Right ventricle myocardium superior (tissue), 1 donor: ENCODE measurements around the gene WWOX. TPM values are rescaled to one million over a fixed set of nuclear protein-coding genes. Genes with fewer than 3 reads are reported as not detected.

Experiments
- ATAC-seq: fragments of 200-7000 bp; cut with Tn5 transposase; one replicate; pipeline ENCODE4 v1.9.1; 2020; ENCODE audit warnings: mild to moderate bottlenecking; ENCODE audit not compliant: poor library complexity
- DNase-seq: peaks from one replicate; pipeline ENCODE4 v3.0.0-alpha.2; 2020
- intact Hi-C: fragments of 100-400 bp; cut with DNase I; formaldehyde crosslinking; loops from one replicate; pipeline ENCODE4 v1.11.2; 2022
- total RNA-seq: library from RNA; stranded (reverse); fragmentation: NEBNext Ultra II Directional; extraction: Animal tissue kit (Norgen Biotek cat#: 25700); gene quantifications from one replicate; pipeline ENCODE4 v1.2.1, GENCODE V29; 2021
- donor health status: DM: no; HTN: yes; CAD: no; lungs with severe emphysema.

The WWOX gene
- total RNA-seq, 1 donor from 2014 or later: 11.5 TPM

GRCh38 chr16:78450255-78450654 lies 350.8 kb downstream of the WWOX start:
- ATAC-seq (no peak), DNase-seq (no peak)
- intact Hi-C loops: no loop called here

GRCh38 chr16:78452025-78452555 lies 352.6 kb downstream of the WWOX start:
- DNase-seq (no peak), ATAC-seq (no peak)
- intact Hi-C loops: no loop called here

GRCh38 chr16:78455861-78456260 lies 356.4 kb downstream of the WWOX start:
- ATAC-seq (no peak), DNase-seq (no peak)
- intact Hi-C loops: no loop called here

- ATAC-seq (no peak), DNase-seq (no peak)
- intact Hi-C loops: no loop called here
These were observed 359.1 kb downstream of the WWOX start for GRCh38 chr16:78458588-78458987.

GRCh38 chr16:78460428-78460827 lies 361.0 kb downstream of the WWOX start:
- intact Hi-C loops: no loop called here
- ATAC-seq (no peak), DNase-seq (no peak)

- DNase-seq (no peak), ATAC-seq (no peak)
- intact Hi-C loops: no loop called here
These were observed 361.6 kb downstream of the WWOX start for GRCh38 chr16:78461087-78461486.

GRCh38 chr16:78461496-78462287 lies 362.2 kb downstream of the WWOX start:
- intact Hi-C loops: no loop called here
- ATAC-seq (no peak), DNase-seq (no peak)

- no peak for ATAC-seq
- DNase-seq: no peak
- intact Hi-C loops: no loop called here
These were observed 363.1 kb downstream of the WWOX start for GRCh38 chr16:78462288-78463208.

GRCh38 chr16:78463591-78463990 lies 364.1 kb downstream of the WWOX start:
- no peak for ATAC-seq
- intact Hi-C loops: no loop called here

GRCh38 chr16:78464833-78465232 lies 365.4 kb downstream of the WWOX start:
- ATAC-seq (no peak), DNase-seq (no peak)
- intact Hi-C loops: no loop called here

More at GRCh38 chr16:78463591-78463990, 364.1 kb downstream of the WWOX start:
- no peak for DNase-seq

- ATAC-seq (no peak), DNase-seq (no peak)
- intact Hi-C loops: no loop called here
These were observed 366.3 kb downstream of the WWOX start for GRCh38 chr16:78465730-78466129.

GRCh38 chr16:78469787-78470186 lies 370.3 kb downstream of the WWOX start:
- DNase-seq: no peak
- intact Hi-C loops: no loop called here
- ATAC-seq: no peak

GRCh38 chr16:78473031-78473699 lies 373.7 kb downstream of the WWOX start:
- intact Hi-C loops: no loop called here
- DNase-seq (no peak), ATAC-seq (no peak)

- DNase-seq (no peak), ATAC-seq (no peak)
- intact Hi-C loops: no loop called here
These were observed 375.3 kb downstream of the WWOX start for GRCh38 chr16:78474762-78475161.

- DNase-seq: no peak
- intact Hi-C loops: no loop called here
These were observed 377.2 kb downstream of the WWOX start for GRCh38 chr16:78476615-78477014.

GRCh38 chr16:78478267-78478861 lies 378.9 kb downstream of the WWOX start:
- ATAC-seq: no peak
- intact Hi-C loops: no loop called here

More at GRCh38 chr16:78476615-78477014, 377.2 kb downstream of the WWOX start:
- ATAC-seq: no peak

GRCh38 chr16:78479723-78480122 lies 380.3 kb downstream of the WWOX start:
- intact Hi-C loops: no loop called here
- ATAC-seq (no peak), DNase-seq (no peak)

More at GRCh38 chr16:78478267-78478861, 378.9 kb downstream of the WWOX start:
- no peak for DNase-seq

- no peak for ATAC-seq
- DNase-seq: no peak
- intact Hi-C loops: no loop called here
These were observed 381.1 kb downstream of the WWOX start for GRCh38 chr16:78480588-78480987.
